Smooth muscle cell (in vitro differentiated cells): ENCODE results near the gene SLITRK3. TPM values are rescaled to one million over a fixed set of nuclear protein-coding genes. Genes with fewer than 3 reads are reported as not detected.

Experiments used
- DNase-seq: peaks from one replicate; lab custom pipeline; 2025; ENCODE audit not compliant: unreplicated experiment; lab: John Stamatoyannopoulos, UW
- H2AFZ ChIP-seq: fragments of 200-600 bp; sonication (generic); 2 replicates; pipeline ENCODE4 v1.6.0; 2016; ENCODE audit warnings: antibody characterized with exemption, low read depth, mild to moderate bottlenecking
- H3F3A ChIP-seq: fragments of 200-600 bp; sonication (generic); 2 replicates; pipeline ENCODE4 v1.6.0; 2017; ENCODE audit warnings: antibody characterized with exemption, low read depth
- H3K27ac ChIP-seq: fragments of 200-600 bp; sonication (generic); 2 replicates; pipeline ENCODE4 v1.5.1; 2016; ENCODE audit warnings: low read depth, mild to moderate bottlenecking
- H3K27me3 ChIP-seq: fragments of 200-600 bp; sonication (generic); 2 replicates; pipeline ENCODE4 v1.6.1; 2016; ENCODE audit warnings: low read depth, mild to moderate bottlenecking
- H3K36me3 ChIP-seq: fragments of 200-600 bp; sonication (generic); 2 replicates; pipeline ENCODE4 v1.5.1; 2016; ENCODE audit warnings: low read depth
- H3K4me1 ChIP-seq: fragments of 200-600 bp; sonication (generic); 2 replicates; pipeline ENCODE4 v1.5.1; 2016; ENCODE audit warnings: low read depth
- H3K4me2 ChIP-seq: fragments of 200-600 bp; sonication (generic); 2 replicates; pipeline ENCODE4 v1.6.0; 2016; ENCODE audit warnings: mild to moderate bottlenecking
- H3K4me3 ChIP-seq: fragments of 200-600 bp; sonication (generic); 2 replicates; pipeline ENCODE4 v1.5.1; 2016; ENCODE audit warnings: mild to moderate bottlenecking
- H3K79me2 ChIP-seq: fragments of 200-600 bp; sonication (generic); 2 replicates; pipeline ENCODE4 v1.6.0; 2016; ENCODE audit warnings: low read depth, mild to moderate bottlenecking
- H3K9ac ChIP-seq: fragments of 200-600 bp; sonication (generic); 2 replicates; pipeline ENCODE4 v1.6.0; 2016; ENCODE audit warnings: low read depth
- H3K9me3 ChIP-seq: fragments of 200-600 bp; sonication (generic); replicated peaks from 2 replicates; pipeline ENCODE4 v1.5.1; 2016; ENCODE audit warnings: low read depth
- H4K20me1 ChIP-seq: fragments of 200-600 bp; sonication (generic); 2 replicates; pipeline ENCODE4 v1.6.0; 2016; ENCODE audit warnings: low read depth
- CTCF ChIP-seq: fragments of 200-600 bp; sonication (generic); IDR thresholded peaks from 2 replicates; pipeline ENCODE4 v1.5.1; 2017; ENCODE audit warnings: borderline replicate concordance, mild to moderate bottlenecking, antibody characterized with exemption; ENCODE audit not compliant: insufficient read depth, poor library complexity, severe bottlenecking
- whole genome bisulfite sequencing: methylation state at CpG from one replicate; pipeline ENCODE4 v1.1.7; 2016; ENCODE audit warnings: low lambda C conversion rate; 5-methylcytosine and 5-hydroxymethylcytosine counted together
- polyA plus RNA-seq: library from polyadenylated mRNA; unstranded; fragments of >200 nt; fragmentation: Nextera tagmentation; extraction: Ambion mirVana; gene quantifications from 2 replicates; pipeline ENCODE4 v1.2.1, GENCODE V29; 2016
- total RNA-seq: library from RNA; depleted of rRNA; stranded (reverse); fragments of >200 nt; gene quantifications from 2 replicates; pipeline ENCODE4 v1.2.3, GENCODE V29; 2014

SLITRK3 gene
- total and polyA plus RNA-seq, 2 experiments from 2014 or later = not detected

GRCh38 chr3:165210727-165211126, 14.5 kb upstream of the SLITRK3 start:
- Histone ChIP-seq H2AFZ (no peak overlapping the region), H3K79me2 (no peaks in the 10 kb centered on the region), H4K20me1 (no peaks in the 10 kb centered on the region), H3K4me1 (no peaks in the 10 kb centered on the region), H3K27me3 (peaks cover 36% of the 10 kb centered on the region), H3F3A (no peaks in the 10 kb centered on the region), H3K4me2 (no peak overlapping the region), H3K9me3 (no peaks in the 10 kb centered on the region), H3K4me3 (no peak overlapping the region), H3K36me3 (no peaks in the 10 kb centered on the region), H3K9ac (no peak overlapping the region), H3K27ac (no peak overlapping the region)
- no peak for DNase-seq
- TF ChIP-seq CTCF = no peak
- 92% methylated on average over 3 of the region's 3 CpGs for WGBS

- no peak for DNase-seq
- peak; percentile 36 for TF ChIP-seq CTCF
- no peak overlapping the region for H3K4me3 ChIP-seq
- H3K27ac ChIP-seq = no peak overlapping the region
- H3K27me3 ChIP-seq = peaks cover 30% of the 10 kb centered on the region
- no peaks in the 10 kb centered on the region for H3K4me1 ChIP-seq
- H3K79me2 ChIP-seq = no peaks in the 10 kb centered on the region
- H4K20me1 ChIP-seq = no peaks in the 10 kb centered on the region
- no peaks in the 10 kb centered on the region for H3K9me3 ChIP-seq
- H2AFZ ChIP-seq = no peak overlapping the region
- no peaks in the 10 kb centered on the region for H3F3A ChIP-seq
- no peaks in the 10 kb centered on the region for H3K36me3 ChIP-seq
- H3K9ac ChIP-seq = no peak overlapping the region
- no peak overlapping the region for H3K4me2 ChIP-seq
Measured at GRCh38 chr3:165210132-165210531, 13.9 kb upstream of the SLITRK3 start.

GRCh38 chr3:165206454-165207266, 10.5 kb upstream of the SLITRK3 start:
- WGBS = 26% methylated on average over 26 of the region's 26 CpGs
- Histone ChIP-seq H3K79me2 (no peaks in the 10 kb centered on the region), H3K27ac (no peak overlapping the region), H3K4me1 (no peaks in the 10 kb centered on the region), H3K9me3 (no peaks in the 10 kb centered on the region), H4K20me1 (no peaks in the 10 kb centered on the region), H2AFZ (peak overlapping the region; percentile 37), H3K9ac (no peak overlapping the region), H3K36me3 (no peaks in the 10 kb centered on the region), H3K27me3 (peaks cover 23% of the 10 kb centered on the region), H3K4me3 (peak overlapping the region; percentile 40), H3K4me2 (peak overlapping the region; percentile 79), H3F3A (no peaks in the 10 kb centered on the region)
- DNase-seq = peak; percentile 22
- peak; percentile 91 for TF ChIP-seq CTCF

- Histone ChIP-seq H3K27ac (no peak overlapping the region), H3K9ac (no peak overlapping the region)
- no peak for TF ChIP-seq CTCF
Measured at GRCh38 chr3:165204445-165204844, 8.3 kb upstream of the SLITRK3 start.

More at GRCh38 chr3:165204445-165204844, 8.3 kb upstream of the SLITRK3 start:
- no peaks in the 10 kb centered on the region for H3F3A ChIP-seq
- H3K4me1 ChIP-seq = no peaks in the 10 kb centered on the region
- no peak overlapping the region for H3K4me2 ChIP-seq
- H3K79me2 ChIP-seq = no peaks in the 10 kb centered on the region
- peaks cover 44% of the 10 kb centered on the region for H3K27me3 ChIP-seq
- H3K9me3 ChIP-seq = no peaks in the 10 kb centered on the region
- 92% methylated on average over 1 of the region's 1 CpG for WGBS
- H2AFZ ChIP-seq = no peak overlapping the region
- no peak for DNase-seq
- no peaks in the 10 kb centered on the region for H4K20me1 ChIP-seq
- H3K4me3 ChIP-seq = no peak overlapping the region
- no peaks in the 10 kb centered on the region for H3K36me3 ChIP-seq
